GM19455 (cell line): Measurements from ENCODE around the gene RNF227.
"Not testable (repeated sequence)": the region's sequence is repeated elsewhere in the genome, so short reads cannot be mapped to it uniquely, and the experiment has no call there.

Experiments
- ATAC-seq: cut with Tn5 transposase; IDR thresholded peaks from one replicate; pipeline ENCODE4 v1.9.1; 2021; ENCODE audit not compliant: unreplicated experiment

RNF227 gene

GRCh38 chr17:7864995-7865650 is 51.0 kb downstream of the RNF227 start:
- ATAC-seq, result no peak

GRCh38 chr17:7864384-7864783 is 51.7 kb downstream of the RNF227 start:
- not testable (repeated sequence) for ATAC-seq
